Hematopoietic multipotent progenitor cell (in vitro differentiated cells): ENCODE data around the gene NRP1. TPM values are rescaled to one million over a fixed set of nuclear protein-coding genes. Genes with fewer than 3 reads are reported as not detected.

Experiments
- DNase-seq, 3 donors: peaks; one replicate each; pipeline ENCODE4 v3.0.0-alpha.2; 2011 to 2015; ENCODE audit warnings: low read depth in 2 of 3, low spot score in 2 of 3
- total RNA-seq: library from RNA; depleted of rRNA; stranded (reverse); fragments of >200 nt; gene quantifications from one replicate; pipeline ENCODE4 v1.2.3, GENCODE V29; 2012

The NRP1 gene
- total RNA-seq, 1 donor: under 0.01 TPM

- DNase-seq: no peak
Observed at GRCh38 chr10:33350041-33350440, 15.6 kb upstream of the NRP1 start.

- no peak for DNase-seq
Observed at GRCh38 chr10:33349268-33349667, 14.8 kb upstream of the NRP1 start.

- DNase-seq: no peak
Observed at GRCh38 chr10:33347211-33347610, 12.7 kb upstream of the NRP1 start.

GRCh38 chr10:33345236-33345635 lies 10.8 kb upstream of the NRP1 start:
- no peak for DNase-seq

- DNase-seq: no peak
Observed at GRCh38 chr10:33344676-33345075, 10.2 kb upstream of the NRP1 start.

- no peak for DNase-seq
Observed at GRCh38 chr10:33341637-33342036, 7.2 kb upstream of the NRP1 start.

- no peak for DNase-seq
Observed at GRCh38 chr10:33337326-33337957, 3.0 kb upstream of the NRP1 start.

GRCh38 chr10:33336582-33337325 lies 2.3 kb upstream of the NRP1 start:
- DNase-seq: peak in 1 of 3 donors; percentile 45

GRCh38 chr10:33335801-33336581 lies 1.5 kb upstream of the NRP1 start:
- no peak for DNase-seq

- no peak for DNase-seq
Observed at GRCh38 chr10:33335551-33335800, 1.0 kb upstream of the NRP1 start.

- DNase-seq: peak in 2 of 3 donors; percentile 46 to 53
Observed at GRCh38 chr10:33334805-33335550, 511 bp upstream of the NRP1 start.

- DNase-seq: peak in 1 of 3 donors; percentile 56
Observed at GRCh38 chr10:33333260-33334101, 986 bp downstream of the NRP1 start.

- DNase-seq: no peak
Observed at GRCh38 chr10:33332183-33333065, 2.0 kb downstream of the NRP1 start.

- no peak for DNase-seq
Observed at GRCh38 chr10:33331379-33331694, 3.1 kb downstream of the NRP1 start.

- DNase-seq: peak; percentile 47 to 74 (median 64)
Observed at GRCh38 chr10:33330543-33331378, 3.7 kb downstream of the NRP1 start.

- DNase-seq: no peak
Observed at GRCh38 chr10:33329178-33329577, 5.3 kb downstream of the NRP1 start.

- no peak for DNase-seq
Observed at GRCh38 chr10:33328253-33328652, 6.2 kb downstream of the NRP1 start.

- no peak for DNase-seq
Observed at GRCh38 chr10:33327751-33328150, 6.7 kb downstream of the NRP1 start.

- no peak for DNase-seq
Observed at GRCh38 chr10:33326933-33327332, 7.5 kb downstream of the NRP1 start.
